ENCODE measurements around the gene SVEP1.
"Not testable (repeated sequence)": the region's sequence is repeated elsewhere in the genome, so short reads cannot be mapped to it uniquely, and the experiment has no call there.

SVEP1 gene

GRCh38 chr9:110579034-110579861 lies at the start of gene SVEP1:
Gene SVEP1, minus strand, starts transcription at chr9:110579741. Its CDS starts 198 bp downstream, at chr9:110579543.
- peak; percentile 64 for DNase-seq (ENCODE audit: low read depth)

GRCh38 chr9:110626101-110626829 lies 46.7 kb upstream of the SVEP1 start:
- DNase-seq (ENCODE audit: low read depth), result peak; percentile 99

GRCh38 chr9:110623462-110624025 lies 44.0 kb upstream of the SVEP1 start:
- peak; percentile 80 for DNase-seq (ENCODE audit: low read depth)

GRCh38 chr9:110622368-110622767 lies 42.8 kb upstream of the SVEP1 start:
- no peak for DNase-seq (ENCODE audit: low read depth)

- DNase-seq (ENCODE audit: low read depth), result no peak
Observed at GRCh38 chr9:110620726-110621125, 41.2 kb upstream of the SVEP1 start.

GRCh38 chr9:110619831-110620230 lies 40.3 kb upstream of the SVEP1 start:
- DNase-seq (ENCODE audit: low read depth), result peak; percentile 25

GRCh38 chr9:110615498-110615897 lies 36.0 kb upstream of the SVEP1 start:
- DNase-seq (ENCODE audit: low read depth), result peak; percentile 51

- not testable (repeated sequence) for DNase-seq (ENCODE audit: low read depth)
Observed at GRCh38 chr9:110614576-110614975, 35.0 kb upstream of the SVEP1 start.

GRCh38 chr9:110606179-110606790 lies 26.7 kb upstream of the SVEP1 start:
- peak; percentile 68 for DNase-seq (ENCODE audit: low read depth)

- DNase-seq (ENCODE audit: low read depth), result no peak
Observed at GRCh38 chr9:110605565-110605964, 26.0 kb upstream of the SVEP1 start.

- DNase-seq (ENCODE audit: low read depth), result no peak
Observed at GRCh38 chr9:110604171-110604601, 24.6 kb upstream of the SVEP1 start.

GRCh38 chr9:110602281-110602680 lies 22.7 kb upstream of the SVEP1 start:
- DNase-seq (ENCODE audit: low read depth), result no peak

GRCh38 chr9:110601098-110601497 lies 21.6 kb upstream of the SVEP1 start:
- DNase-seq (ENCODE audit: low read depth), result no peak

GRCh38 chr9:110599468-110599867 lies 19.9 kb upstream of the SVEP1 start:
- DNase-seq (ENCODE audit: low read depth), result no peak

- peak; percentile 55 for DNase-seq (ENCODE audit: low read depth)
Observed at GRCh38 chr9:110592044-110592830, 12.7 kb upstream of the SVEP1 start.

- DNase-seq (ENCODE audit: low read depth), result peak; percentile 46
Observed at GRCh38 chr9:110591526-110591925, 12.0 kb upstream of the SVEP1 start.

GRCh38 chr9:110590816-110591215 lies 11.3 kb upstream of the SVEP1 start:
- no peak for DNase-seq (ENCODE audit: low read depth)

GRCh38 chr9:110588296-110588695 lies 8.8 kb upstream of the SVEP1 start:
- DNase-seq (ENCODE audit: low read depth), result no peak

- peak; percentile 51 for DNase-seq (ENCODE audit: low read depth)
Observed at GRCh38 chr9:110583237-110583636, 3.7 kb upstream of the SVEP1 start.

GRCh38 chr9:110582156-110582555 lies 2.6 kb upstream of the SVEP1 start:
- DNase-seq (ENCODE audit: low read depth), result no peak

- DNase-seq (ENCODE audit: low read depth), result no peak
Observed at GRCh38 chr9:110580850-110581249, 1.3 kb upstream of the SVEP1 start.

- peak; percentile 46 for DNase-seq (ENCODE audit: low read depth)
Observed at GRCh38 chr9:110579862-110580219, 300 bp upstream of the SVEP1 start.

All from ELR (cell line).